AG09309 (cell line): ENCODE results near the gene EPHA5.

Source experiments
- DNase-seq: peaks from one replicate; pipeline ENCODE4 v3.0.0-alpha.2; 2010; ENCODE audit warnings: low read depth
- H3K4me3 ChIP-seq: 2 replicates; pipeline ENCODE4 v1.5.1; 2011; ENCODE audit warnings: mild to moderate bottlenecking, low read depth, low read length, moderate library complexity; ENCODE audit not compliant: control insufficient read depth
- CTCF ChIP-seq: IDR thresholded peaks from 2 replicates; pipeline ENCODE4 v1.5.1; 2011; ENCODE audit warnings: mild to moderate bottlenecking, low read depth, low read length, inconsistent platforms; ENCODE audit not compliant: insufficient read depth, control insufficient read depth; ENCODE audit errors: missing control alignments

The EPHA5 gene

GRCh38 chr4:65561164-65561563 is 109.1 kb downstream of the EPHA5 start:
- no peak for TF ChIP-seq CTCF
- no peak overlapping the region for H3K4me3 ChIP-seq
- no peak for DNase-seq

GRCh38 chr4:65559270-65559669 is 111.0 kb downstream of the EPHA5 start:
- TF ChIP-seq CTCF, result no peak
- DNase-seq, result no peak
- no peak overlapping the region for H3K4me3 ChIP-seq

GRCh38 chr4:65552057-65552456 is 118.2 kb downstream of the EPHA5 start:
- TF ChIP-seq CTCF, result no peak
- no peak overlapping the region for H3K4me3 ChIP-seq
- no peak for DNase-seq

GRCh38 chr4:65550500-65550899 is 119.8 kb downstream of the EPHA5 start:
- TF ChIP-seq CTCF, result no peak
- no peak for DNase-seq
- no peak overlapping the region for H3K4me3 ChIP-seq

- no peak for TF ChIP-seq CTCF
- no peak for DNase-seq
Measured at GRCh38 chr4:65546882-65547416, 123.3 kb downstream of the EPHA5 start.

GRCh38 chr4:65538571-65538970 is 131.7 kb downstream of the EPHA5 start:
- DNase-seq, result no peak
- TF ChIP-seq CTCF, result no peak
- no peak overlapping the region for H3K4me3 ChIP-seq

More at GRCh38 chr4:65546882-65547416, 123.3 kb downstream of the EPHA5 start:
- no peak overlapping the region for H3K4me3 ChIP-seq

GRCh38 chr4:65535113-65535512 is 135.2 kb downstream of the EPHA5 start:
- no peak overlapping the region for H3K4me3 ChIP-seq
- TF ChIP-seq CTCF, result no peak
- no peak for DNase-seq
